Skin of body (tissue), 2 donors: Measurements from ENCODE around the gene MDGA2. TPM values are rescaled to one million over a fixed set of nuclear protein-coding genes. Genes with fewer than 3 reads are reported as not detected.

Experiments
- DNase-seq: peaks from one replicate; lab custom pipeline; 2025; lab: John Stamatoyannopoulos, UW
- total RNA-seq: library from RNA; depleted of rRNA; stranded (reverse); fragments of >200 nt; gene quantifications from one replicate; pipeline ENCODE4 v1.2.3, GENCODE V29; 2014

MDGA2 gene
- total RNA-seq, 1 donor from 2014 or later, result 0.89 TPM

- DNase-seq, result no peak
Measured at GRCh38 chr14:47153746-47154145, 521.7 kb downstream of the MDGA2 start.

- DNase-seq, result no peak
Measured at GRCh38 chr14:47150267-47150666, 525.1 kb downstream of the MDGA2 start.

GRCh38 chr14:47149326-47149725, 526.1 kb downstream of the MDGA2 start:
- DNase-seq, result no peak

GRCh38 chr14:47148686-47149085, 526.7 kb downstream of the MDGA2 start:
- DNase-seq, result no peak

DNA sequence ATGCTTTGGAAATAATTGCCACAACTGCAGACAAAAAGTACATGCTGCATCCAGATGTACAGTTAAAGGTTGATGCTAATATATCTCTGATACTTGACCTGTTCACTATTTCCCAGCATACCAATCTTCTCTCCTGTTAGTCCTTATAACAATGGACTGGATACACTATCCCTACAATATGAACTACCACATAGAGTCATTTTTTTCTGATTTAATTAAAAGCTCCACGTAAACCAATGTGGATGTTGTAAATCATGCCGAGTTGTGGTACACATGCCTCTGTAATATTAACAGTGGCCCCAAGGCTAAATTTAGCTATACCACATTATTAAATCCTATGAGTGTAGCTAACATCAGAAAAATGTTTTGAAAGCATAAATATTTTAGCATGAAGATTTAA, 554.8 kb downstream of the MDGA2 start:
- DNase-seq, result no peak

DNA sequence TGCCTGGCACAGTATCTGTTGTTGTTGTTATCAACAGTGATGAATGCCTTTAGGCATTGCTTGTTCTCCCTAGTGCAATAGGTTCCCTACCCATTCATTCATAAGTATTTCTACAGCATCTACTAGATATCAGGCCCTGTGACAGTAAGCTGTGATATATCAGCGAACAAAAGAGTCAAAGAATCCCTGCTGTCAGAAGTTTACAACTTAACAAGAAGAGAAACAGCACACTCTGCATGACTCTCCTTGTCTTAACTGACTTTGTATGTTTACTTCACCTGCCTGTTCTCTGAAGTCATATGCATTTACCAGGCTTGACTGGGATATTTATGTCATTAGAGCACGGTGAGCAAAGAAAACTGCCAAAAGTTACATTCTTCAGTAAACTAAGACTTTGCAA, 571.6 kb downstream of the MDGA2 start:
- DNase-seq, result no peak

- DNase-seq, result no peak
Measured at GRCh38 chr14:47102472-47102871, 572.9 kb downstream of the MDGA2 start.

DNA sequence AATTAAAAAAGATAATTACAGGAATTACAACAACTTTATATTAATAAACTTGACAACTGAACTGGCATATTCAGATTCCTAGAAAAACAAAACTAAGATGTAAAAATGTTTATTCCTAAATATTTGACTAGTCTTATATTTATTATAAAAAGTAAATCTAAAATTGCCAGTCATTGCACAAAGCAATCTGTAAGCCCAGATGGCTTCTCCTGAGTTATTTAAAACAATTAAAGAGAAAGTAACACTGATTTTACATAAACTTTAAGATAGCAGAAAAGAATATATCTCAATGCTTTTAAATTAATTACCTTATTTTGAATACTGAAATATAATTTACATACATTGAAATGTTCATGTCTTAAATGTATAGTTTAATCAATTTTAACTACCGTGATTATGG, 589.7 kb downstream of the MDGA2 start:
- no peak for DNase-seq

GRCh38 chr14:47065326-47065725, 610.1 kb downstream of the MDGA2 start:
- DNase-seq, result no peak

DNA sequence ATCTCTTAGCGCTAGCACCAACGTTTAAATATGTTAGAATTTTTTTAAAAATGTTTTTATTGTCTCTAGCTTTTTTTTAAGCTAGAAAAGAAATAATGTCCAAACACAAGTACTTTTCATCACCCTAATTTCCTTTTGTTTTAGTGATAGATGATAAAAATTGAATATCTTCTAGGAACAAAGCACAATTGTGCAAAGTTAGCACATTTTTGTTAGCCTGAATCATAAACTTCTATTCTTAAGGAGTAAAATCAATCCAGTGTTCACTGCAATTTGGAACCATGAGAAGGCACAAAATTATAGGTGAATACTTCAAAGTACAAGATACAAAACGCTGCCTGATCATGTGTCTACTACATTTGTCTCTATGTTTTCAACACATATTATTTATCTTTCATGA, 615.4 kb downstream of the MDGA2 start:
- DNase-seq, result no peak

DNA sequence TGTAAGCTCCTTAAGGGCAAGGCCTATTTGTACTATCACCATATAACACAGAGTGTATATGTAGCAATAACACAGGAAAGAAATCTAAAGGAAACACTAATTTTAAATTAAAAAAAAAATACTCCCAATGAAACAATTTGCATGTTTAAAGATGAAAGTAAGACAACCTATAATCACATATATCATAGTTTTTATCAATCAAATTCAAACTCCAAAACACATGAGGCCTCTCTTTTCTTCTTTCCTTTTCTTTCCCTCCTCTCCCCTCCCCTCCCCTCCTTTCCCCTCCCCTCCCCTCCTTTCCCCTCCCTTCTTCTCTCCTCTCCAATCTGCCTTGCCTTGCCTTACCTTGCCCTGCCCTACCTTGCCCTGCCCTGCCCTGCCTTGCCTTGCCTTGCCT, 618.0 kb downstream of the MDGA2 start:
- DNase-seq, result no peak

DNA sequence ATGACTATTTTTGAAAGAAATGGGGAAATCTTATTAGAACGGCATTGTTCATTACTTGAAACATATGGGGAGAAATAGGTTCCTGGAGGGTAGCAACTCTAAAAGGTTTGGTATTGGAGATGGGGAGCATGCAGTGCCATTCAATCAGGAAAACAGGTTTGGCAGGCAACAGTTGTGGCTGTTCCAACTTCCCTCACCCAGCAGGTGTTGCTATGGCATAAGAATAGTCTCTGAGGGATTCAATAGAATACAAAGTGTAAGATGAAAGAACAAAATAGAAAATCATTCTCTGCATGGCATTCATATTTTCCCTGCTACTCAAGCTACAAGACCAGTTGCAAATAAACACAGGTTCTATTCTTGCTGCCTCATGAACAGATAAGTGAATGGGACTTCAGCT, 630.6 kb downstream of the MDGA2 start:
- DNase-seq, result no peak

DNA sequence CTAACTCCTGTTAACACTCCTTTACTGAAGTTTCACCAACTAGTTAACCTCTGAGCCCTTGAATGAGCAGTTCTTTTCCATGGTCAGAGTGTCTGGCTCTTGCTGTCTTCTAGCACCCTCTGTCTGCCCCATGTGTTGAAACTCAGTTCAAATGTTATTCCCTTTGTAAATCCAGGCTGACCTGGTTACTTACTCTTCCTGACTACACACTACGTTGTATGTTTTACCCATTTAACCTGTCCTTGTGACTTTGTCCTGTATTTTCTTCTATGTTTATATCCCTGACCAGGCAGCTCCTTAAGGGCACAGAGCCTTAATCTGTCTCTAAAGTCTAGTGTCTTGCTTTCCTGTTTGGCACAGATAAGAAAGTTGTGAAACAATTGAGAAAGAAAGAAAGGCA, 634.9 kb downstream of the MDGA2 start:
- no peak for DNase-seq

DNA sequence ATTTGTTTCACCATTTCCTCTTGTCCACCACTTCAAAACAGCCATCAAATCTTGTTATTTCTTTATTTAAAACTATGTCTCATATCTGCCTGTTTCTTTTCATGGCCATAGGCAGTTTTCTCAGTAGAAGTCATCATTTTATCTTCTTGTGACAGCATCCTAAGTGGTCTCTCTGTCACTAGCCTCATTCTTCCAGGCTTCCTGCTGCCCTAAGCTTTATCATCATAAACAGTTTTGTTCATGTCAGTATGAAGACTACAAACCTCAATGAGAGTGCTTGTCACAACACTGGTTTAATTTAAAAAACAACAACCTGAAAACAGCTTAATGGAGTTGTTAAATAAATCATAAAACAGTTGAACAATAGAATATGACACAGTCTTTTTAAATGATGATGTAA, 636.1 kb downstream of the MDGA2 start:
- no peak for DNase-seq

- no peak for DNase-seq
Measured at GRCh38 chr14:47022721-47023120, 652.7 kb downstream of the MDGA2 start.

DNA sequence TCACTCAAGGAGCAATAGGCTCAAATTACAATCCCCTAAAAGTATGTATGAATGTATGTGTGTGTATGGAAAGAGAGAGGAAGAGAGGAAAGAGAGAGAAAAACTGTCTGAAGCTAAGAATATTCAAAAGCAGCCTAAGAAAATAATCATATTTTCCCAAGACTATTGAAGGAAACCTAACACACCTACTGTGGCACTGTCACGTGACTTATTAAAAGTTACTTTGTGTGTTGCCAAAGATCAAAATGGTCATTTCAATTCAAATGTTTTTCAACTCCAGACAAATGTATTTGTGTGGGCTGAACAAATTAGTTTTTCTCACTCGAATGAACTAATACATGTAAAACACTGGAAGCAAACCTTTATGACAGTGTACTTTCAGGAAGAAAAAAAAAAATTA, 654.9 kb downstream of the MDGA2 start:
- DNase-seq, result no peak

DNA sequence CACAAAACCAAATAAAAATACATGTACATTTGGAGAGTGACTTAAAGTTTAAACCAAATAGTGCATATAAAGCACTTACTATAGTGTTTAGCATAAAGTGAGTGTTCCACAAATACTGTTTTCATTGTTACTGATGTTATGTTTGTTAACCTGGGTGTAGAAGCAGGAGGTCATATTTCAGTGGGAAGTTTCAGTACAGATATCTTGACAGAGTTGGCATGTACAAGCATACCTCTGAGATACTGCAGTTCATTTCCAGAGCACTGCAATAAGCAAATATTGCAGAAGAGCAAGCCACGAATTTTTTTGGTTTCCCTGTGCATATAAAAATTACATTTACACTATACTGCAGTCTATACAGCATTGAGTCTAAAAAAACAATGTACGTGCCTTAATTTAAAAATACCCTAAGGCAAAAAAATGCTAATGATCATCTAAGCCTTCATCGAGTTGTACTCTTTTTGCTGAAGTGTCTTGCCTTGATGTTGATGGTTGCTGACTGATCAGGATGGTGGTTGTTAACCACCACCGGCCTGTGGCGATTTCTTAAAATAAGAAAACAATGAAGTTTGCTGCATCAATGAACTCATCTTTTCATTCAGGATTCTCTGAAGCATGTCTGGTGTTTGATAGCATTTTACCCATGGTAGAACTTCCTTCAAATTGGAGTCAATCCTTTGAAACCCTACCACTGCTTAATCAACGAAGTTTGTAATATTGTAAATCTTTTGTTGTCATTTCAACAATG, 662.7 kb downstream of the MDGA2 start:
- DNase-seq, result no peak

GRCh38 chr14:47009615-47010014, 665.8 kb downstream of the MDGA2 start:
- DNase-seq, result no peak

GRCh38 chr14:47008732-47009131, 666.7 kb downstream of the MDGA2 start:
- DNase-seq, result no peak

GRCh38 chr14:46999661-47000060, 675.7 kb downstream of the MDGA2 start:
- DNase-seq, result no peak

DNA sequence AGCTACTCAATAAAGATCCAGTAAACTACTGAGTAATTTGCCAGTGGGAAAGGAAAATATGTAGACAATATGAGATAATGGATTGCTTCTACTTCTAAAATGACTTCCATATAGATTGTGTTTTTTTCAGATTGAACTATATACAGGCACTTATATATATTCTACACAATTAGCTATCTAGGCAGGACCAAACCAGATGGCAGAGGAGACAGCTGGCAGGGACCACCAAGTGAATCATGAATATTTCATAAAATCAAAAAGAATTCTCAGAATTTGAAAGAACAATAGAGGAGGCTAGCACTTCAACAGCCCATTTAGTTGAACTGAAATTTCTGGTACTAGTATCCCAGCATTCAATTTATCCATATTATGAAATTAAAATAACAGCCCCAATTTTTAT, 685.8 kb downstream of the MDGA2 start:
- DNase-seq, result no peak

DNA sequence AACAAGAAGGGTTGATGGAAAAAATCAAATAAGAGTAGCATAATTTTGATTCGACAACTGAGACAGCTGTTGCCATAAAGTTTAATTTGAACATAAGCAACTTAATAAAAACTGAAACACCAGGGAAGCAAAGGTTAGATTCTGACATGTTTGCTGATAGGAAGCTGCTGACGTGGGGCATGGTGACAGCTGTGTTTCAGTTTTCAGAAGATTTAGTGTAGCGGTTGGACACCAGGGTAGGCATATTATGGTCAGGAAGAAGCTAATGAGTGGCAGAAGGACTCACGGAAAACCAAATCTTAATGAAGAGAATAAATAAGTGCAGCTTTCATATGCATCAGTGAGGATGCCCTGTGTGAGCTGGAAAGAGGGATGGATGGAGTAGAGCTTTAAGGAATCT, 687.1 kb downstream of the MDGA2 start:
- DNase-seq, result no peak

DNA sequence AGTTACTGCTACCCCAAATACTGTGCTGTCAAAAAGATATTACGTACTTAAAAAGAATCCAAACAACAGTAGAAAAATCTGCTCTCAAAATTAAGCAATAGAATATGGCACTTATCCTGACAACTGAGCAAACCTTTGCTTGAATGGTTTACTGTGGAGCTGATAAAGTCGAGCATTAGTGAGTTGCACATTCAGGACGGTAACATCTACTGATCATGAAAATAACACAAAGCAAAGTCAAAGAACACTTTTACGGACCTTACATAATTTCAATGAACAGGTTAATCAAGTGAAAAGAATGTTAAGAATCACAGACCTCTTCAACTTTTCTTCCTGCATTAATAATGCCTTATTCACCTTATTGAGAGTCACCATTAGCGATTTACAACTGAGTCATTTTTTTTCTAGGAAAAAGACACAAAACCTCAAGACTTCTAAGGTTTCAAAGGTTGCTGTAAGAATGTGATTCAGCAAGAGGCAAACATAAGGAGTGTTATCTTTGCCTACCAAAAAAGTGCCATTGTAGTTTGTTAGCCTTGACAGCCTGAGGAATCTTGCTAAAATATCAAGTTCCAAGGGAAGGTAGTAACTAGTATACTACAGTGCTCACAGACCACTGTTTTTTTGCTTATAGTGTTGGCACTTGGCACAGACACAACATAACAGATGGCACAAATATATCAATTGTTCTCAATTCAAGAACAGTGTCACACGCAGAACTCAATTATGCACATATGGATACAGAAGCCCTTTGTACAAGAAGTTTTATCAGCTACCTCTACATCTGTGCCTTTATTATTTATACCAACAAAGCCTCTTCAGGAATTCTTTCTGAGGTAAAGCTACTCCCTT, 689.6 kb downstream of the MDGA2 start:
- DNase-seq, result no peak
